ENCODE data around the gene PDE9A.

DNA sequence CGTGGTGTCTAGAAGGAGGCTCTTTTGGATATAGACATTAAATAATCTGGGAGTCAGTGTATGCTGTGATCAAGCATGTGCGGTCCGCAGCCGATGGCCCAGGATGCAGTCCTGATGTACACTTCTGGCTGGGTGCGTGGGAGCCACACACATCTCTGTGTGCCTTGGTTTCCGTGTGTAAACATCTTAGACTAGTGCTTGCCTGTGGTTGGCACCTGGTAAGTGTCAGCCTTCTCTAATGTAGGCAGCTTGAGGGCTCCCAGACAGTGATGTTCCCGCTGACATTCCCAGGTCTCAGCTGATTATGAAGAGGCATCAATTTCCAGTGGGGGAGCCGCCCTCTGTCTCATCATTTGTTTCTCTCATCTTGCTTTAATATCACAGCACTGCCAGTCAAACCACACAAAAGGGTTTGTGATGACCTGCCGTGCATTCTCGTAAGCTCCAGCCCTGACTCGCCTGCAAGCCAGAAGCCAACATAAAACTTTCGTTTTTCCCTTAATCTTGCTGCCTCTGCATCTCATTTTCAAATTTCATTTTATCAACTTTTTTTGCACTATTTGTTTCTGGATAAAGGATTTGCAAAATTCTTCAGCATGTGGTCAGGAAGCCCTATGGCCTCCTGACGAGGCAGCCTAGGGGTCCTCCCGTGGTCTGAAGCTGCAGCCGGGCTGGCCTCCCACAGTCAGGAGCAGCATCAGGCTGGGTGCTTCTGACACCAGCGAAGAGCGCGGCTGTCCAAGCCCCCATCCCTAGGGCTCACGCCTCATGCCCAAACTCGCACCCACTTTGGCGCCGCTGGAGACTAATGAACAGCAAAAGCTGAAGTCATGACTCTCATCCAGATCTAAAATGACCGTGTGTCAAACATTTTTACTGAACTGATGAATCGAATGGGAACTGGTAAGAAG, 28.1 kb downstream of the PDE9A start:
- TF ChIP-seq, protein P1, sequence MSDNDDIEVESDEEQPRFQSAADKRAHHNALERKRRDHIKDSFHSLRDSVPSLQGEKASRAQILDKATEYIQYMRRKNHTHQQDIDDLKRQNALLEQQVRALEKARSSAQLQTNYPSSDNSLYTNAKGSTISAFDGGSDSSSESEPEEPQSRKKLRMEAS (IDR thresholded peaks at IDR 0.05) = no peak
- TF ChIP-seq TAF1 (IDR thresholded peaks at IDR 0.05; ENCODE audit: low read depth) (no peak), TEAD4 (IDR thresholded peaks at IDR 0.05) (no peak), CEBPB (IDR thresholded peaks at IDR 0.05) (no peak), FOXM1 (IDR thresholded peaks at IDR 0.05; ENCODE audit: borderline replicate concordance, low read depth) (no peak), EP300 (IDR thresholded peaks at IDR 0.05; ENCODE audit: borderline replicate concordance) (no peak), RAD21 (IDR thresholded peaks at IDR 0.05; ENCODE audit: low read depth) (no peak), ZBTB7A (IDR thresholded peaks at IDR 0.05; ENCODE audit: low read depth) (no peak), TCF12 (IDR thresholded peaks at IDR 0.05; ENCODE audit: low read depth) (no peak), YY1 (IDR thresholded peaks at IDR 0.05; ENCODE audit: low read depth) (no peak), NFIC (IDR thresholded peaks at IDR 0.05) (no peak), CREB1 (IDR thresholded peaks at IDR 0.05; ENCODE audit: low read depth) (no peak), EGR1 (IDR thresholded peaks at IDR 0.05) (no peak)
- TF ChIP-seq, protein P2, sequence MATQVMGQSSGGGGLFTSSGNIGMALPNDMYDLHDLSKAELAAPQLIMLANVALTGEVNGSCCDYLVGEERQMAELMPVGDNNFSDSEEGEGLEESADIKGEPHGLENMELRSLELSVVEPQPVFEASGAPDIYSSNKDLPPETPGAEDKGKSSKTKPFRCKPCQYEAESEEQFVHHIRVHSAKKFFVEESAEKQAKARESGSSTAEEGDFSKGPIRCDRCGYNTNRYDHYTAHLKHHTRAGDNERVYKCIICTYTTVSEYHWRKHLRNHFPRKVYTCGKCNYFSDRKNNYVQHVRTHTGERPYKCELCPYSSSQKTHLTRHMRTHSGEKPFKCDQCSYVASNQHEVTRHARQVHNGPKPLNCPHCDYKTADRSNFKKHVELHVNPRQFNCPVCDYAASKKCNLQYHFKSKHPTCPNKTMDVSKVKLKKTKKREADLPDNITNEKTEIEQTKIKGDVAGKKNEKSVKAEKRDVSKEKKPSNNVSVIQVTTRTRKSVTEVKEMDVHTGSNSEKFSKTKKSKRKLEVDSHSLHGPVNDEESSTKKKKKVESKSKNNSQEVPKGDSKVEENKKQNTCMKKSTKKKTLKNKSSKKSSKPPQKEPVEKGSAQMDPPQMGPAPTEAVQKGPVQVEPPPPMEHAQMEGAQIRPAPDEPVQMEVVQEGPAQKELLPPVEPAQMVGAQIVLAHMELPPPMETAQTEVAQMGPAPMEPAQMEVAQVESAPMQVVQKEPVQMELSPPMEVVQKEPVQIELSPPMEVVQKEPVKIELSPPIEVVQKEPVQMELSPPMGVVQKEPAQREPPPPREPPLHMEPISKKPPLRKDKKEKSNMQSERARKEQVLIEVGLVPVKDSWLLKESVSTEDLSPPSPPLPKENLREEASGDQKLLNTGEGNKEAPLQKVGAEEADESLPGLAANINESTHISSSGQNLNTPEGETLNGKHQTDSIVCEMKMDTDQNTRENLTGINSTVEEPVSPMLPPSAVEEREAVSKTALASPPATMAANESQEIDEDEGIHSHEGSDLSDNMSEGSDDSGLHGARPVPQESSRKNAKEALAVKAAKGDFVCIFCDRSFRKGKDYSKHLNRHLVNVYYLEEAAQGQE (IDR thresholded peaks at IDR 0.05; ENCODE audit: low read depth) = no peak

Data from Ishikawa (cell line).